ENCODE data around the gene TP73. TPM values are rescaled to one million over a fixed set of nuclear protein-coding genes. Genes with fewer than 3 reads are reported as not detected.

Gene TP73
- total and polyA plus RNA-seq, 2 donors from 2014 or later: 0.54 TPM; not detected in 1

DNA sequence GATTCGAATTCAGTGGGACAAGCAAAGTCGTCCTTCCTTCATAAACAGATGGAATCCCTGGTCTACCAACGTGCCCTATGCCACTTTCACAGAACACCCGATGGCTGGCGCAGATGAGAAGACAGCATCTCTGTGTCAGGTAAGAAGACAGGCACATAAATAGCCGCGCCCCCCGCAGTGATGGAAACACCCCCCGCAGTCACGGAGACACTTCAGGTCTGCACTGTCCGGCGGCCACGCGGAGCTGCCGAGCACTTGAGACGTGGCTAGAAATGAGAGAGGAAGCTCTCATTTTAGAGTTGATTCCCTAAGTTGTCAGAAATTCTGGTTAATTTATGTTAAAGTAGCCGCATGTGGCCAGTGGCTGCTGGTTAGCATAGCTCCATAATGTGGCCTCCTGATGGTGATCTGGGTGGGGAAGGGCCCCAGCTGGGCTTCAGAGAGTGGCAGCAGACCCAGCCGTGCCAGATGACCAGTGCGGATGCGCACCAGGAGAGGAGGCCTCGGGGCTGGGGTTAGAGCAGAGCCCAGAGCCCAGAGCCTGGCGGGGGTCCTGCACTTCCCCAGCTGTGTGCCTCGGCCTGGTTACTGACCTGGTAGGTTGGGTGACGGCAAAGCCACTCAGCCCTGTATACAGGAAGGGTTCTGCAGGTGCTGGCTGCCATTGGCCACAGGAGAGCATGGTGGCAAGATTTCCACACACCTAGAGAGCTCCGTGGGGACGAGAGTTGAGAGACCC, 24.6 kb upstream of the TP73 start:
- DNase-seq (peak in 1 of 5 donors; percentile 66), FAIRE-seq (no peak)
- Histone ChIP-seq H3K9ac (ENCODE audit: low read length in 3 of 3) (no peak overlapping the region), H3K4me3 (ENCODE audit: low read length in 3 of 3) (no peak overlapping the region), H3K27me3 (ENCODE audit: control insufficient read depth, insufficient read depth, low read length) (no peaks in the 10 kb centered on the region), H3K27ac (ENCODE audit: low read depth in 2 of 2, low read length in 2 of 2) (no peak overlapping the region), H3K9me3 (ENCODE audit: control insufficient read depth in 2 of 3, insufficient read depth in 1 of 3, low read length in 3 of 3) (no peaks in the 10 kb centered on the region), H3K36me3 (ENCODE audit: control insufficient read depth in 2 of 3, insufficient read depth in 3 of 3, low read length in 3 of 3) (peaks cover 4 to 29% (median 12%) of the 10 kb centered on the region in 3 donors), H3K4me1 (ENCODE audit: control insufficient read depth in 2 of 3, insufficient read depth in 2 of 3, low read depth in 1 of 3, low read length in 3 of 3) (peaks cover 0 to 17% (median 16%) of the 10 kb centered on the region in 3 donors)
- TF ChIP-seq, protein P1, sequence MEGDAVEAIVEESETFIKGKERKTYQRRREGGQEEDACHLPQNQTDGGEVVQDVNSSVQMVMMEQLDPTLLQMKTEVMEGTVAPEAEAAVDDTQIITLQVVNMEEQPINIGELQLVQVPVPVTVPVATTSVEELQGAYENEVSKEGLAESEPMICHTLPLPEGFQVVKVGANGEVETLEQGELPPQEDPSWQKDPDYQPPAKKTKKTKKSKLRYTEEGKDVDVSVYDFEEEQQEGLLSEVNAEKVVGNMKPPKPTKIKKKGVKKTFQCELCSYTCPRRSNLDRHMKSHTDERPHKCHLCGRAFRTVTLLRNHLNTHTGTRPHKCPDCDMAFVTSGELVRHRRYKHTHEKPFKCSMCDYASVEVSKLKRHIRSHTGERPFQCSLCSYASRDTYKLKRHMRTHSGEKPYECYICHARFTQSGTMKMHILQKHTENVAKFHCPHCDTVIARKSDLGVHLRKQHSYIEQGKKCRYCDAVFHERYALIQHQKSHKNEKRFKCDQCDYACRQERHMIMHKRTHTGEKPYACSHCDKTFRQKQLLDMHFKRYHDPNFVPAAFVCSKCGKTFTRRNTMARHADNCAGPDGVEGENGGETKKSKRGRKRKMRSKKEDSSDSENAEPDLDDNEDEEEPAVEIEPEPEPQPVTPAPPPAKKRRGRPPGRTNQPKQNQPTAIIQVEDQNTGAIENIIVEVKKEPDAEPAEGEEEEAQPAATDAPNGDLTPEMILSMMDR (IDR thresholded peaks at IDR 0.05; ENCODE audit: borderline replicate concordance, extremely low read depth, insufficient read depth): no peak
- intact Hi-C loops (cut with DNase I): no loop called here

DNA sequence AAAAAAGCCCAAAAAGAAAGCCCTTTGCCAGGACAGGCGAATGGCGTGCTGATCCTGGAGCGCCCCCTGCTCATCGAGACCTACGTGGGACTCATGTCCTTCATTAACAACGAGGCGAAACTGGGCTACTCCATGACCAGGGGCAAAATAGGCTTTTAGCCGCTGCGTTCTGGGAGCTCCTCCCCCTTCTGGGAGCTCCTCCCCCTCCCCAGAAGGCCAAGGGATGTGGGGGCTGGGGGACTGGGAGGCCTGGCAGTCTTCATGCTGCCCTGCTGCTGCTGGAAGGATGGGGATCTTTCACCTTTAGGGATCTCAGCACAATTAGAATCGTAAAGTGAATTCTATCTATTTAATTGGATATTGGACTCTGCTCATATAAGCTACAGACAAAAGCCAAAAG, 23.9 kb upstream of the TP73 start:
- Histone ChIP-seq H3K9me3 (ENCODE audit: control insufficient read depth in 2 of 3, insufficient read depth in 1 of 3, low read length in 3 of 3) (no peaks in the 10 kb centered on the region), H3K36me3 (ENCODE audit: control insufficient read depth in 2 of 3, insufficient read depth in 3 of 3, low read length in 3 of 3) (peaks cover 4 to 29% (median 12%) of the 10 kb centered on the region in 3 donors), H3K27ac (ENCODE audit: low read depth in 2 of 2, low read length in 2 of 2) (no peak overlapping the region), H3K4me1 (ENCODE audit: control insufficient read depth in 2 of 3, insufficient read depth in 2 of 3, low read depth in 1 of 3, low read length in 3 of 3) (peaks cover 0 to 10% (median 9%) of the 10 kb centered on the region in 3 donors), H3K4me3 (ENCODE audit: low read length in 3 of 3) (no peak overlapping the region), H3K27me3 (ENCODE audit: control insufficient read depth, insufficient read depth, low read length) (no peaks in the 10 kb centered on the region), H3K9ac (ENCODE audit: low read length in 3 of 3) (no peak overlapping the region)
- DNase-seq: peak in 1 of 5 donors; percentile 31
- intact Hi-C loops (cut with DNase I): no loop called here
- TF ChIP-seq, protein P1 (IDR thresholded peaks at IDR 0.05; ENCODE audit: borderline replicate concordance, extremely low read depth, insufficient read depth): no peak
- no peak for FAIRE-seq

DNA sequence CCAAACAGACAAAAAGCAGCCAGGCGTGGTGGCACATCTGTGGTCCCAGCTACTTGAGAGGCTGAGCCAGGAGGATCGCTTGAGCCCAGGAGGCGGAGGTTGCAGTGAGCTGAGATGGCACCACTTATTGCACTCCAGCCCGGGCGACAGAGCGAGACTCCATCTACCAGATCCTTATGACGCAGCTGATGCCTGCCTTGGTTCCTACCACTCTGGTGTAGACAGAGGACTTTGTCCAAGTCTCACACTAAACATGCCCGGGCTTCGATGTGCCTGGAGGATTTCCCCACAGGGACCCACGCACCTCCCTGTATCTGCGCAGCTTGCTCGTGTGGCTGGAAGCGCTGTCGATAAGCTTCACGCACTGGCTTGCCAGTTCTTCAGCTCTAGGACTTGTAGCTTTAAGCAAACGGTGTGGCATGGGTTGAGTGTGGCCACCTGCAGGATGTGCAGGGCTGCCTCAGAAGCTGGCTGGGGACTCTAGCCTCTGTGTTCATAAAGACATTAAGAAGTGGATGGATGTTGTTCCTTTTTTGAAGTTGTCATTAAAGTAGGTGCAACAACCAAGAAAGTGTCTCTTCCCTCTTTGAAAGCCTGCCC, 22.7 kb upstream of the TP73 start:
- no peak for FAIRE-seq
- H3K9me3 ChIP-seq (ENCODE audit: control insufficient read depth in 2 of 3, insufficient read depth in 1 of 3, low read length in 3 of 3): no peaks in the 10 kb centered on the region
- H3K27me3 ChIP-seq (ENCODE audit: control insufficient read depth, insufficient read depth, low read length): no peaks in the 10 kb centered on the region
- TF ChIP-seq, protein P1 (IDR thresholded peaks at IDR 0.05; ENCODE audit: borderline replicate concordance, extremely low read depth, insufficient read depth): no peak
- no peak overlapping the region for H3K4me3 ChIP-seq (ENCODE audit: low read length in 3 of 3)
- peak in 1 of 5 donors; percentile 54 for DNase-seq
- intact Hi-C loops (cut with DNase I): no loop called here
- peaks cover 4 to 31% (median 14%) of the 10 kb centered on the region in 3 donors for H3K36me3 ChIP-seq (ENCODE audit: control insufficient read depth in 2 of 3, insufficient read depth in 3 of 3, low read length in 3 of 3)
- no peak overlapping the region for H3K27ac ChIP-seq (ENCODE audit: low read depth in 2 of 2, low read length in 2 of 2)
- H3K4me1 ChIP-seq (ENCODE audit: control insufficient read depth in 2 of 3, insufficient read depth in 2 of 3, low read depth in 1 of 3, low read length in 3 of 3): peaks cover 0 to 6% (median 3%) of the 10 kb centered on the region in 3 donors
- H3K9ac ChIP-seq (ENCODE audit: low read length in 3 of 3): no peak overlapping the region

All from kidney (tissue), 14 donors.